HG03521 (cell line): ENCODE data around the gene SETBP1.
A peak's percentile ranks its signal among the peaks of the same experiment; 100 is the strongest.
"Not testable (repeated sequence)": the region's sequence is repeated elsewhere in the genome, so short reads cannot be mapped to it uniquely, and the experiment has no call there.

Source experiments
- ATAC-seq: cut with Tn5 transposase; IDR thresholded peaks from one replicate; pipeline ENCODE4 v1.9.1; 2021; ENCODE audit warnings: mild to moderate bottlenecking, moderate library complexity; ENCODE audit not compliant: unreplicated experiment

The SETBP1 gene

GRCh38 chr18:44786688-44787087, 106.0 kb downstream of the SETBP1 start:
- ATAC-seq: peak; percentile 84

DNA sequence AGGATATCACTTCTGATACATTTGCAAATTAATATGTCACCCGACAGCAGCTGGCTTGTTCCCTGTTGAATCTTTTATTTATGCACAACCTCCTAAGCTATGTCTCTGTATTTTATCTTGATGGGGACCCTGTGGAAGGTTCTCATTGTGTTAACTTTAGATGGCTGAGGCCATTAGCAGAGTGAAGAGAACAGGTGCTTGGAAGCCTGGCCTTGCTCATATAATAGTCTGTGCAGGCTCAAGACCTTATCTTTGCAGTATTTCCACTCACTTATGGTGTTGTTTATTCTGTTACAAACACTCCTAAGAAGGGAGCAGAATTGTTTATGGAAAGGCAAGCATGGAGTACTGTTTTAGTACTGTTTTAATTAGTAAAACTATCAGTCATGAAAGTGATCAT, 107.6 kb downstream of the SETBP1 start:
- no peak for ATAC-seq

DNA sequence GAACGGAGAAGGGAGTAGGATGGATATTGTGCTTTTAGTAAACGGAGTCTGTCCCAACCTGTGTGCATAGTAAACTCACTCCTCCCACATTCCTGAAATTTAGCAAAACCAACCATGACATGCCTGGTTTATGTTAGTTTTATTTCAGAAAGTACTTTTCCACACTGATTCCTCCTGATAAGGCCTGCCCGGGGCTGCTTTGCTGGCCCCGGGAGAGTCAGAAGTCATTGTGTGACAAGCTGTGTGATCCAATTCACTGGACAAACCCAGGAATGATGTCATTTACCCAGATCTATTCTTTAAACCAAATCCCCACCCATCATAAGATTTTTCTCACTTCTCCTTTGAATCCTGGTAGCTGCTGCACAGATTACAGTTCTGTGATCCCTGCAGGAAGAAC, 109.0 kb downstream of the SETBP1 start:
- no peak for ATAC-seq

DNA sequence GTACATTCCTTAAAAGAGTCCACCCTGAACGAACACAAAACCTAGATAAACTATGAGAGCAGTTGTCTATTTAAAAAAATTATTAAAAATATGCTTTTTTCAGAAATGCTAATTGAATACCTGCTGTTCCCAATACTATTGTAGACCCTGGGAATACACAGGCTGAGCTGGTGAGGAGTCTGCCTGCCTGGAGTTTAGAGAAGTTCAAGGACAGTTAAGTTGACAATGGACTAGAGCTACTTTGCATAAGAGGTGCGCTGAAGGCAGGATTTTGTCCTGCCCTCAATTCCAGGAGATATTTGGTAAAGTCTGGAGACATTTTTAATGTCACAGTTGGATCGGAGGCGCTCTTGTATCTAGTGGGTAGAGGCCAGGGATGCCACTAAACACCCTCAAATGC, 110.2 kb downstream of the SETBP1 start:
- ATAC-seq: no peak

- ATAC-seq: no peak
Observed at GRCh38 chr18:44791520-44791919, 110.8 kb downstream of the SETBP1 start.

GRCh38 chr18:44792456-44793061, 111.9 kb downstream of the SETBP1 start:
- no peak for ATAC-seq

DNA sequence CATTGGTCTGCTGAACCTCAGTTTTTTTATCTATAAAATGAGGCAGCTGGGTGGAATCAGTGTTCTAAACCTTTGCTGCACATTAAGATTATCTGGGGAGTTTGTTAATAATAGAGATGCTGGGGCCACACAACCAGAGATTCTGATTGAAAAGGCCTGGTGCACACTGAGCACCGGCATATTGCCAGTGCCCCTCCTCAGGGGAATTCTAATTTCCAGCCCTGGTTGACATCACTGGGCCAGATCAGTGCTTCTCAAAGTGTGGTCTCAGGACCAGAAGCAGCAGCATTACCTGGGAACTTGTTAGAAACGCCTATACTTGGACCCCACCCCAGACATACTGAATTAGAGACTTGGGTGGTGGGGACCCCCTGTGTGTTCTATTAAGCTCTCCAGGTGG, 112.5 kb downstream of the SETBP1 start:
- ATAC-seq: no peak

DNA sequence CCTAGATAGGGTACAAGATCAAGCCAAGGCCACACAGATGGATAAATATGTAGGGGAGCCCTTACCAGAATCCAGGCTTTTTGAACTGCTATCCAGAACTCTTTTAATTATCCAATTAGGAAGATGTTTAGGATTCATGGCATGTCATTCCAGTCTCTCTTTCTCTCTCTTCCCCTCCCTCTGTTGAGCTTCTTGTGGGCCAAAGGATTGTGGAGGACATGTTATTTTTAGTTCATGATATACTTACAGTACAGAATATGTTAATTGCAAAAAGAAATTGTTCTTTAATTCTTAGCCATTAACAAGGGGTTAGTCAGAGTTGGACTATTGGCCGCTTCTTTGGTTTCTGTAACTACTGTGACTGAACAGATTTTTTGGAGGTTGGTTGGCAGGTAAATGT, 113.0 kb downstream of the SETBP1 start:
- no peak for ATAC-seq

DNA sequence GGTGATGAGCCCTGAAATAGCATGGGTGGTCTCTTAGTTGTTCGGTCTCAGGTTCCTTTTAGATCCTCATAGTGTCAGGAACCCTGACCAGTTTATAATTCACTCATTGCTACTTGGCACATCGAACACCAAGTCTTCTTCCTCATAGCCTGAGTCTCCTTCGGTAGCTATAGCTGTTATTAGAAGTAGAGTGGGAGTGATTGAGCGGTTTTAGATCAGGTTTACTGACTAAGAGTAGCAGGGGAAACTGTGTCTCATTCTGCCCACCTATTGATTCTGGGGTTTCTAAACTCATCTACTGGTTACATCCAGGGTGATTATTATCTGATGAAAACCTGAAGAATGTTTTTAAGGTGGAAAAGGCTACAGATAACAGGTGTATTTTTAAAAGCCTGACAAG, 114.6 kb downstream of the SETBP1 start:
- no peak for ATAC-seq

- no peak for ATAC-seq
Observed at GRCh38 chr18:44796429-44797428, 116.0 kb downstream of the SETBP1 start.

DNA sequence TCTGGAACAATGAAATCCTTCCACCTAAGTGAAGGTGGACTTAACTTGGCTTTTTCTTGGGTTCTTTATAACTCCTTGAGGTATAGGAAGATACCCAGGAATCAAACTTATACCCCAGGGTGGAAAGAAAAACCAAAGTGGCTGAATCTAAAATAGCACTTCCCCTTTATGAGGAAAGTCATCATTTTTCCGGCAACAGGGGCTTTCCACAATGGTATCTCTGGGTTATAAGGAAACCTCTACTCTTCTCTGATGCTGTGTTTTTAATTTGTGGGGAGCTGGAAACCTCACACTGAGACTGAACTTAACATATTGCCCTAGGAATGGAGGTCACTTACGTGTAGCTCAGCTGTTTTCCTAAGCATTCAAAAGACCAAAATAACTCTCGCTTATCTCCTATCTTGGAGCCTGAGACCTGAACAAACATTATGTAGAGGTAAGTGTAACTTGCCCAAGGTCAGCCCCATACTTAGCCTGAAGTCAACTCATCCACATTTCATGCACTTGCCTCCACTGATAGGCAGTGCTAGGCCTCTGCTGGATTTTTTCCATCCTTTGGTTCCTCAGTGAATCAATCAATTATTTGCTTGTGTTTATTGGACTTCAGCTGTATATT, 117.9 kb downstream of the SETBP1 start:
- no peak for ATAC-seq

- peak; percentile 35 for ATAC-seq
Observed at GRCh38 chr18:44799382-44799906, 118.8 kb downstream of the SETBP1 start.

- peak; percentile 40 for ATAC-seq
Observed at GRCh38 chr18:44799907-44800421, 119.3 kb downstream of the SETBP1 start.

DNA sequence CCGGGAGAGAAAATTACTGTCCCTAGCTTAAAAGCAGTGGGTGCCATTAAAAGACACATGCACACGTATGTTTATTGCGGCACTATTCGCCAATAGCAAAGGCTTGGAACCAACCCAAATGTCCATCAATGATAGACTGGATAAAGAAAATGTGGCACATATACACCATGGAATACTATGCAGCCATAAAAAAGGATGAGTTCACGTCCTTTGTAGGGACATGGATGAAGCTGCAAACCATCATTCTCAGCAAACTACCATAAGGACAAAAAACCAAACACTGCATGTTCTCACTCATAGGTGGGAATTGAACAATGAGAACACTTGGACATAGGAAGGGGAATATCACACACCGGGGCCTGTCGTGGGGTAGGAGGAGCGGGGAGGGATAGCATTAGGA, 120.1 kb downstream of the SETBP1 start:
- not testable (repeated sequence) for ATAC-seq

- ATAC-seq: no peak
Observed at GRCh38 chr18:44801781-44802180, 121.1 kb downstream of the SETBP1 start.

DNA sequence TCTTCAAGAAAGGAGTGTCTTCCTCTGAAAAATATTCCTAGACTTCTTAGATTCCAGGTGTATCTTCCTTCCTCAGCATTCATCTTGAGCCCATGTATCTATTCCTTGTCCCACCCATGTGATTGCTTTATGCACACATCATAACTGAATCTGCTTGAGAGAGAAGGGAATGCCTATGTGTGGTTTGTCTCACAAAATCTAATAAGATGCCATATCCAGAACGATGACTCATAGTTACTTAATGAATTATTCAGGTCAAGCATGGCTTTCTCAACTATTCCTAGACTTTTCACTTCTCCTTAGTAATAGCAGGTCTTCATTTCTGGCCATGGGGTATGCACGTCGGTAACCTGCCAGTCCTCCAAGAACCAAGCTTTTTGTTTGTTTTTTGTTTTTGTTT, 121.8 kb downstream of the SETBP1 start:
- no peak for ATAC-seq

DNA sequence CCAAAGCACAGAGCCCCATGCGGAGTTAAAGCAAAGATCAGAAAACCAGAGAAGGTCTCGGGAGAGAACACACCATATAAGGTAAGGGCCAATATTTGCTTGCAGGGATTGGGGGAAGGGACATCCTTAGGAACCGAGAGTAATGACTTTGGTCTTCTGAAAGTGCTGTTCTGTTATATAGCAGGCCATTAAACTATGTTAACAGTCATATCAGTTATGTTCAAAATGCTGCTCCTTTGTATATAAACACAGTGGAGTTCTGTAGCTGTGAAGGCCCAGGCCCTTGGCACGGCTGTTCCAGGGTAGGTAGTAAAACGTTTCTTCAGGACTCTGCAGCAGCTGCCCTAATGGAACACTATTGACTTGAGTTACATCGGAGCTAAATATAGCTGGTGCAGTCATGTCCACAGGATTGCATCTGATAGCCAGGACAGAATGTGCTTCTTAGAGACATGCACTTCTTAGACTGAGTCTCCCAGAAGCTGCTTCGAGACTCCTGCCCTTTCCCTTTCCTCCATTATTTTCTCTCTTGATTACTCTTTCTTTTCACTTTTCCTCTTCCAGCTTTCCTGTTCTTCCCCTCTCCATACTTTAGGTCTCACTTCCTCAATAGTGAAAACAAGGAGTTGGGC, 122.4 kb downstream of the SETBP1 start:
- no peak for ATAC-seq

DNA sequence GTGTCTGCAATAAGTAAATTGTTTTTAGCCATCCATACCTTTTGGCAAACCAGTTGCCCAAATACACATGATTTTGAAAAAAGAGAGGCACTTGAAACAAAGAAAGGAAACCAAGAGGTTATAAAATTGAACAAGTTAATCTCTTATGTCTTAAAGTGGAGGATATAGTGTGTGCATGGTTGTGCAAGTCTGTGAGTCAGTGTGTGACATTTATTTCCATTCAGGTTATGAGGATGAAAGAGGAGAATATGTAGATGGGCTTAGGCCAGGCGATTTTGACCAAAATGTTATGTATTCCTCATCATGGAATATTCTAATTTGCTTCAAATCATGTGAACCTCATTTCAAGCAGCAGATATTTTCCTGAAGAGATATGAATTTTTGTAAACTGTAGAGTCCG, 123.3 kb downstream of the SETBP1 start:
- no peak for ATAC-seq

DNA sequence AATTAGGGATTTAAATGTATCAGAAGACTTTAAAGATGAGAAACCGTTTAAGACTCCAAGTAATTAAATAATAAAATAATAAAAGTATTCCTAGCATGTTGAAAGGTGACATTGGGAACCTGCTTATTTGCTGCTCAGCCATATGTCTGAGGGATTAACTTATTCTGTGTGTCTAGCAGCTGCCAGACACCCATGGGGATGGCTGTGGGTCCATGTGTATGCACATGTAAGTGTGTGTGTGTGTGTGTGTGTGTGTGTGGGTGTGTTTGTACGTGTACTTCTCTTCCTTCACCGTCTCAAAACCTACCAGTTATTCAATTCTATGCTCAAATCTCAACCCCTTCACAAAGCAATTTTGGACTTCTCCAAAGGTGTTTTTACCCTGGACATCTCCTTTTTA, 124.5 kb downstream of the SETBP1 start:
- no peak for ATAC-seq

- ATAC-seq: no peak
Observed at GRCh38 chr18:44805643-44806042, 125.0 kb downstream of the SETBP1 start.

DNA sequence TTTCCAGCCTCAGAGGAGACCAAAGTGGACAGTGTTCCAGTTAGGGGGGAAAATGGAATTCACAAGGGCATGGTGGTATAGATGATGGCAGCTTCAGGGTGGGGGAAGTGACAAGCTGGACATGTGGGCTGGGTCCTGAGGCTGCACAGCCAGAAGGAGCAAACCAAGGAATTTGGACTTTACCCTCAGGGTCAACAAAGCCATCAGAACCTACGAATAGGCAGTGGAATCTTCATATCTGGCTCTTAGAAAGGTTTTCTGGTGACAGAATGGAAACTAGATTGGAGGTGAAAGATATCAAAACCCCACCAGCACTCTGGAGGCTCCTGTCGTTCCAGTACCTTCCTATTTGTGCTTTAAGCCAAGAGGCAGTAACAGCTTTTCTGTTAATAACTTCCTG, 127.1 kb downstream of the SETBP1 start:
- ATAC-seq: no peak
